Measurements from ENCODE around the gene BCKDHB.
A peak's percentile ranks its signal among the peaks of the same experiment; 100 is the strongest.

BCKDHB gene

GRCh38 chr6:80364149-80364548, 257.7 kb downstream of the BCKDHB start:
- no peak overlapping the region for H3K4me3 ChIP-seq (replicated peaks; ENCODE audit: low read depth, low read length)
- no peak for DNase-seq (ENCODE audit: extremely low read depth, low read depth)
- no peak for TF ChIP-seq CTCF (IDR thresholded peaks at IDR 0.05; ENCODE audit: low read depth, low read length, missing control alignments)

- H3K4me3 ChIP-seq (replicated peaks; ENCODE audit: low read depth, low read length) = no peak overlapping the region
- no peak for DNase-seq (ENCODE audit: extremely low read depth, low read depth)
- no peak for TF ChIP-seq CTCF (IDR thresholded peaks at IDR 0.05; ENCODE audit: low read depth, low read length, missing control alignments)
Measured at GRCh38 chr6:80366051-80366450, 259.6 kb downstream of the BCKDHB start.

GRCh38 chr6:80366714-80367113, 260.2 kb downstream of the BCKDHB start:
- no peak overlapping the region for H3K4me3 ChIP-seq (replicated peaks; ENCODE audit: low read depth, low read length)
- DNase-seq (ENCODE audit: extremely low read depth, low read depth) = peak; percentile 19
- TF ChIP-seq CTCF (IDR thresholded peaks at IDR 0.05; ENCODE audit: low read depth, low read length, missing control alignments) = no peak

- no peak for TF ChIP-seq CTCF (IDR thresholded peaks at IDR 0.05; ENCODE audit: low read depth, low read length, missing control alignments)
- no peak overlapping the region for H3K4me3 ChIP-seq (replicated peaks; ENCODE audit: low read depth, low read length)
- DNase-seq (ENCODE audit: extremely low read depth, low read depth) = no peak
Measured at GRCh38 chr6:80376411-80376810, 269.9 kb downstream of the BCKDHB start.

GRCh38 chr6:80380566-80380965, 274.1 kb downstream of the BCKDHB start:
- TF ChIP-seq CTCF (IDR thresholded peaks at IDR 0.05; ENCODE audit: low read depth, low read length, missing control alignments) = no peak
- no peak for DNase-seq (ENCODE audit: extremely low read depth, low read depth)
- no peak overlapping the region for H3K4me3 ChIP-seq (replicated peaks; ENCODE audit: low read depth, low read length)

- peak; percentile 21 for DNase-seq (ENCODE audit: extremely low read depth, low read depth)
- no peak overlapping the region for H3K4me3 ChIP-seq (replicated peaks; ENCODE audit: low read depth, low read length)
- no peak for TF ChIP-seq CTCF (IDR thresholded peaks at IDR 0.05; ENCODE audit: low read depth, low read length, missing control alignments)
Measured at GRCh38 chr6:80382811-80383210, 276.3 kb downstream of the BCKDHB start.

GRCh38 chr6:80388507-80388906, 282.0 kb downstream of the BCKDHB start:
- DNase-seq (ENCODE audit: extremely low read depth, low read depth) = no peak
- H3K4me3 ChIP-seq (replicated peaks; ENCODE audit: low read depth, low read length) = no peak overlapping the region
- no peak for TF ChIP-seq CTCF (IDR thresholded peaks at IDR 0.05; ENCODE audit: low read depth, low read length, missing control alignments)
